Trophoblast cell (in vitro differentiated cells and primary cell): ENCODE results near the gene AUTS2.

Source experiments
- DNase-seq, 2 donors: peaks; one replicate each; pipeline ENCODE4 v3.0.0-alpha.2; 2016
- H2AFZ ChIP-seq: 2 replicates; pipeline ENCODE4 v1.6.1; 2013; ENCODE audit warnings: low read length, moderate library complexity, mild to moderate bottlenecking; ENCODE audit not compliant: insufficient read depth, poor library complexity
- H2AK5ac ChIP-seq: 2 replicates; pipeline ENCODE4 v1.6.1; 2013; ENCODE audit warnings: mild to moderate bottlenecking, low read length
- H2BK120ac ChIP-seq: 2 replicates; pipeline ENCODE4 v1.6.1; 2013; ENCODE audit warnings: low read length, mild to moderate bottlenecking, moderate library complexity; ENCODE audit not compliant: insufficient read depth, poor library complexity
- H2BK12ac ChIP-seq: 2 replicates; pipeline ENCODE4 v1.6.1; 2013; ENCODE audit warnings: mild to moderate bottlenecking, low read length, moderate library complexity
- H2BK5ac ChIP-seq: 2 replicates; pipeline ENCODE4 v1.6.1; 2013; ENCODE audit warnings: low read length, low read depth, moderate library complexity, mild to moderate bottlenecking; ENCODE audit not compliant: poor library complexity
- H3K14ac ChIP-seq: 2 replicates; pipeline ENCODE4 v1.6.1; 2013; ENCODE audit warnings: mild to moderate bottlenecking, low read length
- H3K18ac ChIP-seq: 2 replicates; pipeline ENCODE4 v1.6.1; 2013; ENCODE audit warnings: mild to moderate bottlenecking, low read length
- H3K23ac ChIP-seq: 2 replicates; pipeline ENCODE4 v1.6.1; 2013; ENCODE audit warnings: low read length
- H3K27ac ChIP-seq: 2 replicates; pipeline ENCODE4 v1.5.1; 2013; ENCODE audit warnings: low read depth, mild to moderate bottlenecking, inconsistent platforms, low read length, moderate library complexity
- H3K27me3 ChIP-seq: 2 replicates; pipeline ENCODE4 v1.6.1; 2013; ENCODE audit warnings: inconsistent platforms, mild to moderate bottlenecking, low read length, moderate library complexity; ENCODE audit not compliant: insufficient read depth
- H3K36me3 ChIP-seq, 2 experiments: 1 replicate in 1 of 2; 2 replicates in 1 of 2; pipeline ENCODE4 v1.6.1; 2013; ENCODE audit warnings: low read length in 2 of 2, mild to moderate bottlenecking in 2 of 2, moderate library complexity in 1 of 2; ENCODE audit not compliant: insufficient read depth in 2 of 2, control insufficient read depth in 1 of 2
- H3K4ac ChIP-seq: 2 replicates; pipeline ENCODE4 v1.6.1; 2013; ENCODE audit warnings: low read depth, mild to moderate bottlenecking, low read length, moderate library complexity
- H3K4me1 ChIP-seq, 2 experiments: 1 replicate in 1 of 2; 2 replicates in 1 of 2; pipeline ENCODE4 v1.6.1; 2013; ENCODE audit warnings: low read length in 2 of 2, mild to moderate bottlenecking in 2 of 2, moderate library complexity in 1 of 2; ENCODE audit not compliant: insufficient read depth in 2 of 2, control insufficient read depth in 1 of 2
- H3K4me2 ChIP-seq: 2 replicates; pipeline ENCODE4 v1.6.1; 2013; ENCODE audit warnings: inconsistent platforms, mild to moderate bottlenecking, low read length, moderate library complexity
- H3K4me3 ChIP-seq: 2 replicates; pipeline ENCODE4 v1.5.1; 2013; ENCODE audit warnings: mild to moderate bottlenecking, low read depth, low read length, inconsistent platforms
- H3K79me1 ChIP-seq: one replicate; pipeline ENCODE4 v1.6.1; 2013; ENCODE audit warnings: low read length
- H3K79me2 ChIP-seq: 2 replicates; pipeline ENCODE4 v1.6.1; 2013; ENCODE audit warnings: low read length, mild to moderate bottlenecking; ENCODE audit not compliant: control insufficient read depth, insufficient read depth, poor library complexity
- H3K9ac ChIP-seq: 2 replicates; pipeline ENCODE4 v1.6.1; 2013; ENCODE audit warnings: mild to moderate bottlenecking, low read length
- H3K9me3 ChIP-seq: 2 replicates; pipeline ENCODE4 v1.6.1; 2013; ENCODE audit warnings: low read depth, mild to moderate bottlenecking, control low read depth, inconsistent platforms, low read length; ENCODE audit not compliant: insufficient read depth
- H4K12ac ChIP-seq: 2 replicates; pipeline ENCODE4 v1.6.1; 2013; ENCODE audit warnings: low read depth, mild to moderate bottlenecking, low read length, moderate library complexity
- H4K8ac ChIP-seq: 2 replicates; pipeline ENCODE4 v1.6.1; 2013; ENCODE audit warnings: low read depth, mild to moderate bottlenecking, low read length, moderate library complexity
- H4K91ac ChIP-seq: one replicate; pipeline ENCODE4 v1.6.1; 2013; ENCODE audit warnings: low read depth, mild to moderate bottlenecking, low read length, moderate library complexity
- WGBS: extraction: QIAGEN DNeasy Blood & Tissue Kit; methylation state at CpG from one replicate; pipeline ENCODE4 v1.1.7; 2013; ENCODE audit warnings: missing lambda C conversion rate; ENCODE audit not compliant: insufficient read length, insufficient coverage; ENCODE audit errors: extremely low coverage; 5-methylcytosine and 5-hydroxymethylcytosine counted together

Gene AUTS2

GRCh38 chr7:69593511-69593910, 4.8 kb upstream of the AUTS2 start:
- no CpG with 5 or more reads among the region's 2 CpGs for WGBS
- Histone ChIP-seq H3K18ac (no peak overlapping the region), H4K12ac (no peak overlapping the region), H3K79me2 (peaks cover 7% of the 10 kb centered on the region), H3K14ac (no peak overlapping the region), H2BK12ac (no peak overlapping the region), H3K4me1 (peaks cover 0 to 4% of the 10 kb centered on the region in 2 experiments), H3K27me3 (peaks cover 13% of the 10 kb centered on the region), H2AFZ (no peak overlapping the region), H3K36me3 (no peaks in the 10 kb centered on the region), H3K9me3 (peaks cover 2% of the 10 kb centered on the region), H3K4me2 (no peak overlapping the region), H2BK120ac (no peak overlapping the region), H3K4me3 (no peak overlapping the region), H3K9ac (no peak overlapping the region), H3K27ac (no peak overlapping the region), H3K4ac (no peak overlapping the region), H3K23ac (no peak overlapping the region), H3K79me1 (peaks cover 8% of the 10 kb centered on the region), H4K8ac (no peak overlapping the region), H2BK5ac (no peak overlapping the region), H4K91ac (no peak overlapping the region), H2AK5ac (no peak overlapping the region)
- DNase-seq: no peak

GRCh38 chr7:69595415-69595814, 2.9 kb upstream of the AUTS2 start:
- H2BK120ac ChIP-seq: no peak overlapping the region
- H3K27me3 ChIP-seq: peaks cover 21% of the 10 kb centered on the region
- H3K27ac ChIP-seq: no peak overlapping the region
- no peak overlapping the region for H2AFZ ChIP-seq
- no peak overlapping the region for H2AK5ac ChIP-seq
- no peak overlapping the region for H2BK5ac ChIP-seq
- no peak overlapping the region for H3K23ac ChIP-seq
- H3K4me3 ChIP-seq: no peak overlapping the region
- no peak overlapping the region for H3K18ac ChIP-seq
- no peak overlapping the region for H4K12ac ChIP-seq
- H3K79me1 ChIP-seq: peaks cover 16% of the 10 kb centered on the region
- no CpG with 5 or more reads among the region's 1 CpG for WGBS
- DNase-seq: no peak
- H3K79me2 ChIP-seq: peaks cover 9% of the 10 kb centered on the region
- H4K8ac ChIP-seq: no peak overlapping the region
- H3K4ac ChIP-seq: no peak overlapping the region
- H3K4me1 ChIP-seq: peaks cover 4 to 6% of the 10 kb centered on the region in 2 experiments
- H3K36me3 ChIP-seq: no peaks in the 10 kb centered on the region
- H4K91ac ChIP-seq: no peak overlapping the region
- H3K4me2 ChIP-seq: no peak overlapping the region
- H2BK12ac ChIP-seq: no peak overlapping the region
- peaks cover 2% of the 10 kb centered on the region for H3K9me3 ChIP-seq
- H3K14ac ChIP-seq: no peak overlapping the region
- H3K9ac ChIP-seq: no peak overlapping the region

GRCh38 chr7:69596056-69596455, 2.2 kb upstream of the AUTS2 start:
- H2AFZ ChIP-seq: no peak overlapping the region
- peaks cover 16% of the 10 kb centered on the region for H3K79me1 ChIP-seq
- H3K4me3 ChIP-seq: no peak overlapping the region
- H3K9me3 ChIP-seq: peaks cover under 1% of the 10 kb centered on the region
- no peak overlapping the region for H3K27ac ChIP-seq
- no peak overlapping the region for H3K4ac ChIP-seq
- H3K14ac ChIP-seq: no peak overlapping the region
- no CpG with 5 or more reads among the region's 7 CpGs for WGBS
- no peak overlapping the region for H2BK120ac ChIP-seq
- no peak overlapping the region for H3K9ac ChIP-seq
- DNase-seq: no peak
- no peaks in the 10 kb centered on the region for H3K36me3 ChIP-seq
- no peak overlapping the region for H4K91ac ChIP-seq
- no peak overlapping the region for H3K18ac ChIP-seq
- H3K4me1 ChIP-seq: peaks cover 4 to 6% of the 10 kb centered on the region in 2 experiments
- H3K23ac ChIP-seq: no peak overlapping the region
- no peak overlapping the region for H3K4me2 ChIP-seq
- H2BK12ac ChIP-seq: no peak overlapping the region
- H2AK5ac ChIP-seq: no peak overlapping the region
- H4K12ac ChIP-seq: no peak overlapping the region
- H2BK5ac ChIP-seq: no peak overlapping the region
- peaks cover 9% of the 10 kb centered on the region for H3K79me2 ChIP-seq
- peaks cover 24% of the 10 kb centered on the region for H3K27me3 ChIP-seq
- H4K8ac ChIP-seq: no peak overlapping the region

- Histone ChIP-seq H3K4me1 (peaks cover 4 to 6% of the 10 kb centered on the region in 2 experiments), H2BK5ac (no peak overlapping the region), H3K79me1 (peaks cover 16% of the 10 kb centered on the region), H3K4me3 (no peak overlapping the region), H3K27ac (no peak overlapping the region), H4K12ac (peak overlapping the region; percentile 44), H2AK5ac (no peak overlapping the region), H3K14ac (no peak overlapping the region), H4K91ac (no peak overlapping the region), H3K9ac (no peak overlapping the region), H2AFZ (peak overlapping the region; percentile 96), H3K4ac (no peak overlapping the region), H3K4me2 (peak overlapping the region; percentile 99), H3K36me3 (no peaks in the 10 kb centered on the region), H3K9me3 (no peaks in the 10 kb centered on the region), H4K8ac (no peak overlapping the region), H3K18ac (no peak overlapping the region), H2BK12ac (no peak overlapping the region), H2BK120ac (peak overlapping the region; percentile 36), H3K79me2 (peaks cover 9% of the 10 kb centered on the region), H3K23ac (no peak overlapping the region), H3K27me3 (peaks cover 26% of the 10 kb centered on the region)
- DNase-seq: peak in 1 of 2 donors; percentile 30
- no CpG with 5 or more reads among the region's 16 CpGs for WGBS
Measured at GRCh38 chr7:69596723-69597277, 1.5 kb upstream of the AUTS2 start.
